GM12872 (cell line): ENCODE measurements around the gene ZNF416.

Experiments used
- CTCF ChIP-seq: IDR thresholded peaks from 3 replicates; pipeline ENCODE4 v1.5.1; 2011; ENCODE audit warnings: low read depth, mild to moderate bottlenecking, low read length, moderate library complexity; ENCODE audit not compliant: insufficient read depth

Gene ZNF416

GRCh38 chr19:57557659-57558058 is 21.1 kb downstream of the ZNF416 start:
- TF ChIP-seq CTCF = no peak

- no peak for TF ChIP-seq CTCF
These were observed 26.3 kb downstream of the ZNF416 start for GRCh38 chr19:57552432-57552831.

DNA sequence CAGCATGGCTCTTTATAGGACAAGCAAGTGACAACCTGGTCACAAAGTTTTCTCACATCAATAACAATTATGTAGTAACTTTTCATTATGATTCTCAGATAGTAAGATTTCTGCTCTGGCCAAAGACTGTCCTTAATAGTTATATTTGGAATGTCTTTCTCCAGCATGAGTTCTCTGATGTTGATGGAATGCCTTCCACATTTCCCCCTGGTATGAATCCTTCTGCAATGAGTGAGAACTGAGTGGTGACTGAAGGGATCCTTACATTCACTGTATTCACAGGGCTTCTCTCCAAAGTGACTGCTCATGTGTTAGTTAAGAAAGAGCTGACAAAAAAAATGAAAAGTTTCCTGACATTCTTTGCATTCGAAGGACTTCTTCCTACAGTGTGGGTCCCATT is 32.2 kb downstream of the ZNF416 start:
- no peak for TF ChIP-seq CTCF

DNA sequence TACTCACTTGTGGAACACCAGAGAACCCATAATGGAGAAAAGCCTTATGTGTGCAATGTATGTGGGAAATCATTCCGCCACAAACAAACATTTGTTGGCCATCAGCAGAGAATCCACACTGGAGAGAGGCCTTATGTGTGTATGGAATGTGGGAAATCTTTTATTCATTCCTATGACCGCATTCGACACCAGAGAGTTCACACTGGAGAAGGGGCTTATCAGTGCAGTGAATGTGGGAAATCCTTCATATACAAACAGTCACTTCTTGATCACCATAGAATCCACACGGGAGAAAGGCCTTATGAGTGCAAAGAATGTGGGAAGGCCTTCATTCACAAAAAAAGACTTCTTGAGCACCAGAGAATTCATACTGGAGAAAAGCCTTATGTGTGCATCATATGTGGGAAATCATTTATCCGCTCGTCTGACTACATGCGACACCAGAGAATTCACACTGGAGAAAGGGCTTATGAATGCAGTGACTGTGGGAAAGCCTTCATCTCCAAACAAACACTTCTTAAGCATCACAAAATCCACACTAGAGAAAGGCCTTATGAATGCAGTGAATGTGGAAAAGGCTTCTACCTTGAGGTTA is 40.7 kb downstream of the ZNF416 start:
- TF ChIP-seq CTCF = no peak

GRCh38 chr19:57527136-57527881 is 51.4 kb downstream of the ZNF416 start, which contains the start of gene ZNF549:
TSS of gene ZNF549 (plus strand) at chr19:57527356. CDS start at chr19:57527574, 218 bp downstream.
- TF ChIP-seq CTCF = no peak
